GM23338 (cell line): ENCODE results near the gene WWOX. TPM values are rescaled to one million over a fixed set of nuclear protein-coding genes. Genes with fewer than 3 reads are reported as not detected.

Experiments used
- ATAC-seq: fragments of 200-7000 bp; cut with Tn5 transposase; 3 replicates; pipeline ENCODE4 v1.9.1; 2020
- DNase-seq: peaks from one replicate; pipeline ENCODE4 v3.0.0-alpha.2; 2015; ENCODE audit warnings: low spot score
- H2AFZ ChIP-seq: fragments of 200-600 bp; sonication (generic); 2 replicates; pipeline ENCODE4 v1.8.0; 2016; ENCODE audit warnings: antibody characterized with exemption, mild to moderate bottlenecking, moderate library complexity
- H3F3A ChIP-seq: fragments of 200-600 bp; sonication (generic); replicated peaks from 2 replicates; pipeline ENCODE4 v1.8.0; 2017; ENCODE audit warnings: antibody characterized with exemption, mixed run types, low read depth
- H3K27ac ChIP-seq: fragments of 200-600 bp; sonication (generic); 2 replicates; pipeline ENCODE4 v1.6.1; 2016; ENCODE audit warnings: low read depth
- H3K27me3 ChIP-seq: fragments of 200-600 bp; sonication (generic); 2 replicates; pipeline ENCODE4 v1.8.0; 2016; ENCODE audit warnings: mild to moderate bottlenecking, mixed run types, moderate library complexity; ENCODE audit not compliant: insufficient read depth
- H3K36me3 ChIP-seq: fragments of 200-600 bp; sonication (generic); 2 replicates; pipeline ENCODE4 v1.8.0; 2016; ENCODE audit warnings: mild to moderate bottlenecking; ENCODE audit not compliant: insufficient read depth
- H3K4me1 ChIP-seq: fragments of 200-600 bp; sonication (generic); 2 replicates; pipeline ENCODE4 v1.8.0; 2016; ENCODE audit warnings: mild to moderate bottlenecking, moderate library complexity; ENCODE audit not compliant: insufficient read depth
- H3K4me2 ChIP-seq: fragments of 200-600 bp; sonication (generic); 2 replicates; pipeline ENCODE4 v1.7.1; 2017; ENCODE audit warnings: mixed run types
- H3K4me3 ChIP-seq: fragments of 200-600 bp; sonication (generic); 2 replicates; pipeline ENCODE4 v1.6.1; 2016; ENCODE audit warnings: mixed run types
- H3K79me2 ChIP-seq: fragments of 200-600 bp; sonication (generic); replicated peaks from 2 replicates; pipeline ENCODE4 v1.8.0; 2017; ENCODE audit warnings: mild to moderate bottlenecking; ENCODE audit not compliant: insufficient read depth
- H3K9me2 ChIP-seq: fragments of 200-600 bp; sonication (generic); 2 replicates; pipeline ENCODE4 v1.8.0; 2017; ENCODE audit not compliant: insufficient read depth
- H4K20me1 ChIP-seq: fragments of 200-600 bp; sonication (generic); replicated peaks from 2 replicates; pipeline ENCODE4 v1.8.0; 2017; ENCODE audit warnings: mild to moderate bottlenecking; ENCODE audit not compliant: insufficient read depth
- H3K27ac Mint-ChIP-seq: 2 replicates; pipeline ENCODE4 v1.8.0; 2020; ENCODE audit warnings: inconsistent platforms, mild to moderate bottlenecking, moderate library complexity, mixed read lengths
- H3K27me3 Mint-ChIP-seq: 3 replicates; pipeline ENCODE4 v1.8.0; 2022; ENCODE audit warnings: low read depth, mild to moderate bottlenecking, moderate library complexity, mixed read lengths, inconsistent platforms; ENCODE audit not compliant: insufficient read depth, poor library complexity
- H3K36me3 Mint-ChIP-seq: 3 replicates; pipeline ENCODE4 v1.8.0; 2021; ENCODE audit warnings: low read depth, mild to moderate bottlenecking, inconsistent platforms, moderate library complexity, mixed read lengths
- H3K4me1 Mint-ChIP-seq: 3 replicates; pipeline ENCODE4 v1.8.0; 2020; ENCODE audit warnings: mild to moderate bottlenecking, inconsistent platforms, mixed read lengths
- H3K4me3 Mint-ChIP-seq: 3 replicates; pipeline ENCODE4 v1.8.0; 2021; ENCODE audit warnings: moderate library complexity, mild to moderate bottlenecking, inconsistent platforms, mixed read lengths
- H3K9me3 Mint-ChIP-seq: 3 replicates; pipeline ENCODE4 v1.8.0; 2020; ENCODE audit warnings: moderate library complexity, mild to moderate bottlenecking, inconsistent platforms, mixed read lengths
- CREB1 ChIP-seq: fragments of 250-450 bp; sonication (Bioruptor Pico); IDR thresholded peaks from 2 replicates; pipeline ENCODE4 v1.5.0; 2020; ENCODE audit warnings: low read depth, mild to moderate bottlenecking, moderate library complexity
- CTCF ChIP-seq, 2 experiments: fragments of 200-600 bp in 1 of 2; sonication (generic) in 1 of 2; conservative IDR thresholded peaks; 2 replicates each; pipeline versions ENCODE4 v1.5.1 to v1.6.1; 2016 to 2017; ENCODE audit warnings: antibody characterized with exemption in 2 of 2, low read depth in 2 of 2, mild to moderate bottlenecking in 2 of 2, moderate library complexity in 1 of 2
- ETS1 ChIP-seq: IDR thresholded peaks from 2 replicates; pipeline ENCODE4 v1.6.1; 2016; ENCODE audit warnings: antibody characterized with exemption
- EZH2 ChIP-seq: fragments of 200-600 bp; sonication (generic); IDR thresholded peaks from one replicate; pipeline ENCODE4 v1.8.0; 2017; ENCODE audit warnings: antibody characterized with exemption, mild to moderate bottlenecking, low read depth; ENCODE audit not compliant: unreplicated experiment
- EZH2phosphoT487 ChIP-seq: fragments of 200-600 bp; sonication (generic); IDR thresholded peaks from one replicate; pipeline ENCODE4 v1.8.1; 2018; ENCODE audit warnings: antibody characterized with exemption; ENCODE audit not compliant: unreplicated experiment
- JUNB ChIP-seq: IDR thresholded peaks from one replicate; pipeline ENCODE4 v1.6.1; 2016; ENCODE audit warnings: antibody characterized with exemption; ENCODE audit not compliant: unreplicated experiment
- NANOG ChIP-seq: IDR thresholded peaks from 2 replicates; pipeline ENCODE4 v1.6.1; 2016; ENCODE audit warnings: antibody characterized with exemption, borderline replicate concordance
- POLR2AphosphoS5 ChIP-seq: IDR thresholded peaks from 2 replicates; pipeline ENCODE4 v1.6.1; 2016; ENCODE audit warnings: antibody characterized with exemption, low read depth
- REST ChIP-seq: IDR thresholded peaks from one replicate; pipeline ENCODE4 v1.6.1; 2018; ENCODE audit warnings: antibody characterized with exemption; ENCODE audit not compliant: unreplicated experiment
- STAT1 ChIP-seq: IDR thresholded peaks from one replicate; pipeline ENCODE4 v1.6.1; 2016; ENCODE audit warnings: antibody characterized with exemption; ENCODE audit not compliant: unreplicated experiment
- ZNF114 ChIP-seq: fragments of 250-450 bp; sonication (Bioruptor Pico); IDR thresholded peaks from 2 replicates; pipeline ENCODE4 v1.5.0; 2020; ENCODE audit warnings: mild to moderate bottlenecking, moderate library complexity
- ZNF331 ChIP-seq: fragments of 250-450 bp; sonication (Bioruptor Pico); IDR thresholded peaks from 2 replicates; pipeline ENCODE4 v1.5.0; 2020; ENCODE audit warnings: low read depth, mild to moderate bottlenecking, moderate library complexity
- ZNF462 ChIP-seq: fragments of 250-450 bp; sonication (Bioruptor Pico); IDR thresholded peaks from 2 replicates; pipeline ENCODE4 v1.5.0; 2020; ENCODE audit warnings: mild to moderate bottlenecking, moderate library complexity
- polyA plus RNA-seq: library from polyadenylated mRNA; unstranded; fragments of >200 nt; fragmentation: Nextera tagmentation; extraction: Ambion mirVana; gene quantifications from 2 replicates; pipeline ENCODE4 v1.2.1, GENCODE V29; 2016
- total RNA-seq: library from RNA; depleted of rRNA; stranded (reverse); fragments of >200 nt; shearing (Covaris generic); gene quantifications from 2 replicates; pipeline ENCODE4 v1.2.3, GENCODE V29; 2014

The WWOX gene
- total and polyA plus RNA-seq, 2 experiments from 2014 or later: 10.0 to 19.3 TPM

GRCh38 chr16:79177018-79177417, 1077.6 kb downstream of the WWOX start:
- H3K27me3 Mint-ChIP-seq: no peaks in the 10 kb centered on the region
- Histone ChIP-seq H3K79me2 (no peaks in the 10 kb centered on the region), H3K27me3 (no peaks in the 10 kb centered on the region), H3K9me2 (no peaks in the 10 kb centered on the region), H3F3A (no peaks in the 10 kb centered on the region), H3K4me3 (no peak overlapping the region), H3K4me1 (no peaks in the 10 kb centered on the region), H2AFZ (no peak overlapping the region), H3K36me3 (no peaks in the 10 kb centered on the region), H3K27ac (no peak overlapping the region), H4K20me1 (no peaks in the 10 kb centered on the region), H3K4me2 (no peak overlapping the region)
- H3K4me1 Mint-ChIP-seq: 0 out of 3 replicates have a peak, but pooled peaks cover 2% of the 10 kb centered on the region
- DNase-seq (no peak), ATAC-seq (no peak)
- peaks cover 5% of the 10 kb centered on the region; the same call in 1 of the 3 replicates for H3K9me3 Mint-ChIP-seq
- TF ChIP-seq ZNF114 (CRISPR knock-in tag): no peak
- no peak for TF ChIP-seq POLR2AphosphoS5
- TF ChIP-seq ZNF331 (CRISPR knock-in tag): no peak
- no peak for TF ChIP-seq CTCF (conservative IDR thresholded peaks at IDR 0.05; ENCODE audit: low read depth in 2 of 2)
- no peak for TF ChIP-seq NANOG
- no peak for TF ChIP-seq ZNF462 (CRISPR knock-in tag)
- TF ChIP-seq EZH2: no peak
- TF ChIP-seq EZH2phosphoT487: no peak
- no peak for TF ChIP-seq REST
- TF ChIP-seq ETS1: no peak
- TF ChIP-seq STAT1: no peak
- TF ChIP-seq CREB1 (CRISPR knock-in tag): no peak
- TF ChIP-seq JUNB: no peak
- H3K4me3 Mint-ChIP-seq: no peak overlapping the region
- no peak overlapping the region for H3K27ac Mint-ChIP-seq
- no peaks in the 10 kb centered on the region for H3K36me3 Mint-ChIP-seq
